ENCODE data around the gene CASKIN2.

The CASKIN2 gene

GRCh38 chr17:75526555-75527270, 11.4 kb upstream of the CASKIN2 start:
- no peak overlapping the region for H3K4me3 ChIP-seq (ENCODE audit: control insufficient read depth, low read depth, low read length)
- TF ChIP-seq CTCF (conservative IDR thresholded peaks at IDR 0.05; ENCODE audit: control insufficient read depth, insufficient read depth, low read depth, low read length) = no peak
- no peak for DNase-seq (ENCODE audit: low read depth)

GRCh38 chr17:75525806-75526554, 10.6 kb upstream of the CASKIN2 start:
- H3K4me3 ChIP-seq (ENCODE audit: control insufficient read depth, low read depth, low read length) = no peak overlapping the region
- DNase-seq (ENCODE audit: low read depth) = no peak

GRCh38 chr17:75524970-75525805, 9.9 kb upstream of the CASKIN2 start, which contains the start of gene LLGL2:
Gene LLGL2 (plus strand): TSS chr17:75525697. CDS start chr17:75543427, 17,730 bp downstream.
- TF ChIP-seq CTCF (conservative IDR thresholded peaks at IDR 0.05; ENCODE audit: control insufficient read depth, insufficient read depth, low read depth, low read length) = no peak
- no peak for DNase-seq (ENCODE audit: low read depth)
- H3K4me3 ChIP-seq (ENCODE audit: control insufficient read depth, low read depth, low read length) = peak within 1 kb of the TSS; percentile 21

More at GRCh38 chr17:75525806-75526554, 10.6 kb upstream of the CASKIN2 start:
- no peak for TF ChIP-seq CTCF (conservative IDR thresholded peaks at IDR 0.05; ENCODE audit: control insufficient read depth, insufficient read depth, low read depth, low read length)

GRCh38 chr17:75524269-75524969, 9.1 kb upstream of the CASKIN2 start:
- H3K4me3 ChIP-seq (ENCODE audit: control insufficient read depth, low read depth, low read length) = no peak overlapping the region
- TF ChIP-seq CTCF (conservative IDR thresholded peaks at IDR 0.05; ENCODE audit: control insufficient read depth, insufficient read depth, low read depth, low read length) = no peak
- DNase-seq (ENCODE audit: low read depth) = no peak

- TF ChIP-seq CTCF (conservative IDR thresholded peaks at IDR 0.05; ENCODE audit: control insufficient read depth, insufficient read depth, low read depth, low read length) = no peak
- no peak for DNase-seq (ENCODE audit: low read depth)
- H3K4me3 ChIP-seq (ENCODE audit: control insufficient read depth, low read depth, low read length) = no peak overlapping the region
These were observed 8.3 kb upstream of the CASKIN2 start for GRCh38 chr17:75523647-75524046.
